Mesendoderm (in vitro differentiated cells): Measurements from ENCODE around the gene SLC13A1.

Experiments
- DNase-seq: peaks from one replicate; pipeline ENCODE4 v3.0.0; 2013
- H2AK5ac ChIP-seq: 2 replicates; pipeline ENCODE4 v1.6.1; 2013; ENCODE audit warnings: low read length, inconsistent platforms
- H2BK120ac ChIP-seq: 2 replicates; pipeline ENCODE4 v1.6.1; 2013; ENCODE audit warnings: low read depth, mild to moderate bottlenecking, low read length, moderate library complexity, mixed read lengths
- H2BK15ac ChIP-seq: replicated peaks from 2 replicates; pipeline ENCODE4 v1.6.1; 2013; ENCODE audit warnings: low read depth, mild to moderate bottlenecking, moderate library complexity
- H2BK5ac ChIP-seq: 2 replicates; pipeline ENCODE4 v1.6.1; 2013; ENCODE audit warnings: low read length, inconsistent platforms
- H3K18ac ChIP-seq: 2 replicates; pipeline ENCODE4 v1.6.1; 2013; ENCODE audit warnings: mild to moderate bottlenecking, low read length, mixed read lengths
- H3K23ac ChIP-seq: one replicate; pipeline ENCODE4 v1.6.1; 2013; ENCODE audit warnings: low read length
- H3K27ac ChIP-seq: 2 replicates; pipeline ENCODE4 v1.5.1; 2013; ENCODE audit warnings: low read depth, mild to moderate bottlenecking, inconsistent platforms, low read length, moderate library complexity
- H3K27me3 ChIP-seq: 2 replicates; pipeline ENCODE4 v1.6.1; 2013; ENCODE audit warnings: low read length, control low read depth, mild to moderate bottlenecking, inconsistent platforms; ENCODE audit not compliant: insufficient read depth, poor library complexity
- H3K36me3 ChIP-seq: 2 replicates; pipeline ENCODE4 v1.6.1; 2013; ENCODE audit warnings: low read length, inconsistent platforms; ENCODE audit not compliant: control insufficient read depth, insufficient read depth
- H3K4ac ChIP-seq: one replicate; pipeline ENCODE4 v1.6.1; 2013; ENCODE audit warnings: low read depth, mild to moderate bottlenecking, low read length, moderate library complexity
- H3K4me1 ChIP-seq: 2 replicates; pipeline ENCODE4 v1.6.1; 2013; ENCODE audit warnings: low read depth, low read length, inconsistent platforms; ENCODE audit not compliant: control insufficient read depth
- H3K4me2 ChIP-seq: 2 replicates; pipeline ENCODE4 v1.6.1; 2013; ENCODE audit warnings: low read length
- H3K4me3 ChIP-seq: 2 replicates; pipeline ENCODE4 v1.5.1; 2013; ENCODE audit warnings: mild to moderate bottlenecking, low read length
- H3K56ac ChIP-seq: one replicate; pipeline ENCODE4 v1.6.1; 2013; ENCODE audit warnings: low read length
- H3K79me1 ChIP-seq: 2 replicates; pipeline ENCODE4 v1.6.1; 2013; ENCODE audit warnings: low read length, inconsistent platforms
- H3K79me2 ChIP-seq: 2 replicates; pipeline ENCODE4 v1.6.1; 2013; ENCODE audit warnings: mild to moderate bottlenecking, low read length; ENCODE audit not compliant: control insufficient read depth, insufficient read depth
- H3K9ac ChIP-seq: 2 replicates; pipeline ENCODE4 v1.6.1; 2013; ENCODE audit warnings: low read length, inconsistent platforms
- H4K5ac ChIP-seq: one replicate; pipeline ENCODE4 v1.6.1; 2013; ENCODE audit warnings: low read length
- H4K8ac ChIP-seq: one replicate; pipeline ENCODE4 v1.6.1; 2013; ENCODE audit warnings: low read depth, mild to moderate bottlenecking, control low read depth, low read length, moderate library complexity
- WGBS: extraction: QIAGEN DNeasy Blood & Tissue Kit; methylation state at CpG from one replicate; pipeline ENCODE4 v1.1.7; 2013; ENCODE audit warnings: low lambda C conversion rate, missing lambda C conversion rate; ENCODE audit not compliant: insufficient coverage; ENCODE audit errors: extremely low coverage; 5-methylcytosine and 5-hydroxymethylcytosine counted together

SLC13A1 gene

DNA sequence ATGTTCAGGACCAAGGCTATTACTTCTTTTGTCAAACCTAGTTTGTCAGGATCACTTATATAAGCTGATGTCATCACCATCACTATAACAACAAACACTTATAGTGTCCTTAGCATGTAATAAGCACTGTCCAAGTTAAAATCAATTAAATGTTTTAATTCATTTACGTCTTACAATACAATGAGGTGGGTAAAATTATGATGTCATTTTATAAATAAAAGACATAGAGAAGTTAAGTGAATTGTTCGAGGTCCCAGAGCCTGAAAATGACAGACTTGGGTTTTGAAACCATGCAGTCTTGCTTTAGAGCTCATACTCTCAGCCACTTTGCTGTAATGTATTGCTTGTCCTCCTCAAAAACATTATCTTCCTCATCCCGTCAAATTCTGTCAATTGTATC is 48.3 kb downstream of the SLC13A1 start:
- WGBS: 100% methylated on average over 1 of the region's 3 CpGs
- Histone ChIP-seq H3K36me3 (no peaks in the 10 kb centered on the region), H3K27ac (no peak overlapping the region), H4K8ac (no peak overlapping the region), H3K4me3 (no peak overlapping the region), H2BK5ac (no peak overlapping the region), H3K9ac (no peak overlapping the region), H3K56ac (no peak overlapping the region), H4K5ac (no peak overlapping the region), H3K79me1 (no peaks in the 10 kb centered on the region), H3K4me1 (no peaks in the 10 kb centered on the region), H3K18ac (no peak overlapping the region), H3K4me2 (no peak overlapping the region), H3K79me2 (no peaks in the 10 kb centered on the region), H2AK5ac (no peak overlapping the region), H2BK15ac (no peak overlapping the region), H3K4ac (no peak overlapping the region), H3K27me3 (no peaks in the 10 kb centered on the region), H2BK120ac (no peak overlapping the region), H3K23ac (no peak overlapping the region)
- no peak for DNase-seq

DNA sequence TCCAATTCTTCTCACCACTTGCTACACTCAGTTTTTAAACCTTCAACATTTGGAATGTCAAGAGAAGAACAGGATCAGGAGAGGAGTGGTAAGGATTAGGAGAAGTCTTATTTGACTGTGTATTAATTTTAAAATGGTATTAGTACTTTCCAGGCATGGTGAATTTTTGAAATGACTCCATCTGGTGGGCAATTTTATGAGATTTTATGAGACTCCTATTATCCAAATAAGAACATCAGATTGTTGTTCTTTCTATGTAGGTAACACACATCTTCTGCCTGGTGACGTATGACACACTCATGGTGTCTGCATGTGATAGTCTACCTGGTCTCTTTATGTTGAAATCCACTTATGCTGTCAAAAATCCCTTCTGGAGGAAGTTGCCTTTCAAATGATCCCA is 51.0 kb downstream of the SLC13A1 start:
- H3K36me3 ChIP-seq: no peaks in the 10 kb centered on the region
- no peak overlapping the region for H3K18ac ChIP-seq
- no peaks in the 10 kb centered on the region for H3K79me1 ChIP-seq
- no peaks in the 10 kb centered on the region for H3K27me3 ChIP-seq
- DNase-seq: no peak
- H3K27ac ChIP-seq: no peak overlapping the region
- no peak overlapping the region for H4K8ac ChIP-seq
- H2AK5ac ChIP-seq: no peak overlapping the region
- H3K4me1 ChIP-seq: no peaks in the 10 kb centered on the region
- no peak overlapping the region for H3K4ac ChIP-seq
- WGBS: no CpG with 5 or more reads among the region's 1 CpG
- H4K5ac ChIP-seq: no peak overlapping the region
- H3K56ac ChIP-seq: no peak overlapping the region
- no peak overlapping the region for H2BK15ac ChIP-seq
- no peak overlapping the region for H3K4me2 ChIP-seq
- no peak overlapping the region for H2BK120ac ChIP-seq
- no peaks in the 10 kb centered on the region for H3K79me2 ChIP-seq
- H3K9ac ChIP-seq: no peak overlapping the region
- H2BK5ac ChIP-seq: no peak overlapping the region
- H3K23ac ChIP-seq: no peak overlapping the region
- no peak overlapping the region for H3K4me3 ChIP-seq

DNA sequence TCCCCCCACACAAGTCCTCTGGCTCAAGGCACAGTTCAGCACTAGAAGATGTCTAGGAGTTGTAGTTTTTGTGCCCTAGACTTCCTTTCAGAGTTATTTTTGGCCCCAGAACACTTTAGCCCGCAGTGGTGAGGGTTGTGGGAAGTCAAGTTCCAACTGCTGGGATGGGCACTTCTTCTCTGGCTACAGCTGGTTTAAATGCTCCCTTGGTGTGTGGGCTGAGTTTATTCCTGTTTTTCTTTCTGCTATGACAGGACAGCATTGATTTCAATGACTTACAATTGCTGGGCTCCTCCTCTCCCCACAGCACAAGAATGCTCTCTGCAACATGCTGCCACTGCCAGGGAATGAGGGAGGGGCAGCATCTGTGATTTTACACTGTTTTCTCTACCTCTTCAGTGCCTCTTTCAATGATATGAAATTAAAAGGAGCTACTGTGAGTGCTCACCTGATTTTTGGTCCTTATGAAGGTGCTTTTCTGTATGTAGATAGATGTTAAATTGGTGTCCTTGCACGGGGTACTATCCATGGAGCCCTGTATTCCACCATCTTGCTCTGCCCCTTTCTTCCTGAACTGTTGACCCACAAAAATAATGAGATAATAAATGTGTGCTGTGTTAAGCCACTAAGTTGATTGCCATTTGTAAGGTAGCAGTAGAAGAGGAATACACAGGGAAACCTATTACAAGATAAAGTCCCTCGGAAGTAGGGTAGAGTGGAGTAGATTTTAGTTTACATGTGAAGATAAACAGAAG is 56.3 kb downstream of the SLC13A1 start:
- H3K18ac ChIP-seq: no peak overlapping the region
- H3K4me2 ChIP-seq: no peak overlapping the region
- no peak overlapping the region for H4K8ac ChIP-seq
- no peak overlapping the region for H3K27ac ChIP-seq
- H2BK15ac ChIP-seq: no peak overlapping the region
- H3K4me3 ChIP-seq: no peak overlapping the region
- H3K56ac ChIP-seq: no peak overlapping the region
- no peaks in the 10 kb centered on the region for H3K4me1 ChIP-seq
- DNase-seq: no peak
- WGBS: no CpG with 5 or more reads among the region's 3 CpGs
- H2AK5ac ChIP-seq: no peak overlapping the region
- H2BK5ac ChIP-seq: no peak overlapping the region
- H2BK120ac ChIP-seq: no peak overlapping the region
- H3K4ac ChIP-seq: no peak overlapping the region
- no peaks in the 10 kb centered on the region for H3K79me2 ChIP-seq
- H3K79me1 ChIP-seq: no peaks in the 10 kb centered on the region
- no peaks in the 10 kb centered on the region for H3K36me3 ChIP-seq
- no peak overlapping the region for H4K5ac ChIP-seq
- H3K9ac ChIP-seq: no peak overlapping the region
- no peak overlapping the region for H3K23ac ChIP-seq
- no peaks in the 10 kb centered on the region for H3K27me3 ChIP-seq

GRCh38 chr7:123140561-123140960 is 59.2 kb downstream of the SLC13A1 start:
- Histone ChIP-seq H3K79me1 (no peaks in the 10 kb centered on the region), H3K9ac (no peak overlapping the region), H2BK120ac (no peak overlapping the region), H2AK5ac (no peak overlapping the region), H3K27me3 (no peaks in the 10 kb centered on the region), H4K8ac (no peak overlapping the region), H3K36me3 (no peaks in the 10 kb centered on the region), H3K4me2 (no peak overlapping the region), H3K27ac (no peak overlapping the region), H3K18ac (no peak overlapping the region), H3K23ac (no peak overlapping the region), H4K5ac (no peak overlapping the region), H3K4ac (no peak overlapping the region), H3K4me1 (no peaks in the 10 kb centered on the region), H3K56ac (no peak overlapping the region), H3K79me2 (no peaks in the 10 kb centered on the region), H2BK5ac (no peak overlapping the region), H2BK15ac (no peak overlapping the region), H3K4me3 (no peak overlapping the region)
- DNase-seq: no peak

DNA sequence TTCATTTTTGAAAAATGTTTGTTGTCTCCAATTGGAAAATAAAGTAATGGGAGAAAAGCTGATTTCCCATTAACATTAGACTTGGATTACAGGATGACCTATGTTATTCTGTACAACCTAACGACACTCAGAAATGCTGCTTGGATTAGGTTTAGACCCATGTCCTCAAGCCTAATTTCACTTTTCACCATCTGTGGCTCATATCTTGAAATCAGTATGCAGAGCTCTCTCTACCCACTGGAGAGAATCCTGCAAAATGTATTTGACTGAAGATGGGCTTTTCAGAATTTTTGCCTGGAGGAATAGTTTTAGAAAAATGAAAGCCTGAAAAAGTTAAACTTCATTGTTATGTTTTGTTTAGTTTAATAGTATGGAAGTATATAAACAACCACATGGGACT is 63.8 kb downstream of the SLC13A1 start:
- Histone ChIP-seq H3K4me3 (no peak overlapping the region), H3K56ac (no peak overlapping the region), H3K9ac (no peak overlapping the region), H3K79me1 (no peaks in the 10 kb centered on the region), H3K27ac (no peak overlapping the region), H2BK120ac (no peak overlapping the region), H2BK15ac (no peak overlapping the region), H4K8ac (no peak overlapping the region), H3K23ac (no peak overlapping the region), H3K27me3 (no peaks in the 10 kb centered on the region), H2BK5ac (no peak overlapping the region), H2AK5ac (no peak overlapping the region), H3K4me2 (no peak overlapping the region), H3K79me2 (no peaks in the 10 kb centered on the region), H4K5ac (no peak overlapping the region), H3K18ac (no peak overlapping the region), H3K4me1 (no peaks in the 10 kb centered on the region), H3K4ac (no peak overlapping the region), H3K36me3 (no peaks in the 10 kb centered on the region)
- no CpG with 5 or more reads among the region's 1 CpG for WGBS
- DNase-seq: no peak

DNA sequence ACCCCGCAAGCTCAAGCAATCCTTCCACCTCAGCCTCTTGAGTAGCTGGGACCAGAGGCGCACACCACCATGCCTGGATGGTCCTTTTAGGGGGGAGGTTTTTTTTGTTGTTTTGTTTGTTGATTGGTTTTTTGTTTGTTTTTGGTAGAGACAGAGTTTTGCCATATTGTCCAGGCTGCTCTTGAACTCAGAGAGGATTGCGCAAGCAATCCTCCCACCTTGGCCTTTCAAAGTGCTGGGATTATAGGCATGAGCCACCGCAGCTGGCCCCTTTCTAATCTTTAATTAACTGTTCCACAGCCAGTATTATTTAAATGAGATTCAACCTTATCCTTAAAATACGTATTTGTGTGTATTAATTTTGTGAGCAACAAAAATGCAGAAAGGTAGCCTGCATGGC is 65.8 kb downstream of the SLC13A1 start:
- no peak overlapping the region for H3K4me2 ChIP-seq
- no peaks in the 10 kb centered on the region for H3K36me3 ChIP-seq
- WGBS: no CpG with 5 or more reads among the region's 5 CpGs
- no peak overlapping the region for H2AK5ac ChIP-seq
- no peak overlapping the region for H4K5ac ChIP-seq
- H3K4me3 ChIP-seq: no peak overlapping the region
- H2BK15ac ChIP-seq: no peak overlapping the region
- no peak overlapping the region for H3K27ac ChIP-seq
- no peak overlapping the region for H4K8ac ChIP-seq
- H3K23ac ChIP-seq: no peak overlapping the region
- no peaks in the 10 kb centered on the region for H3K79me1 ChIP-seq
- no peaks in the 10 kb centered on the region for H3K79me2 ChIP-seq
- H3K4me1 ChIP-seq: no peaks in the 10 kb centered on the region
- no peak overlapping the region for H2BK120ac ChIP-seq
- H3K9ac ChIP-seq: no peak overlapping the region
- no peaks in the 10 kb centered on the region for H3K27me3 ChIP-seq
- no peak overlapping the region for H3K4ac ChIP-seq
- H3K18ac ChIP-seq: no peak overlapping the region
- DNase-seq: no peak
- no peak overlapping the region for H2BK5ac ChIP-seq
- H3K56ac ChIP-seq: no peak overlapping the region
